Stimulated activated CD8-positive, alpha-beta memory T cell treated with anti-CD3 and anti-CD28 coated beads, Interleukin-15, amount 100 ng/mL, for 48 hours (primary cell): ENCODE measurements around the gene FRYL.
"Not testable (repeated sequence)": the region's sequence is repeated elsewhere in the genome, so short reads cannot be mapped to it uniquely, and the experiment has no call there.

Experiments used
- DNase-seq, 2 donors: peaks; one replicate each; pipeline ENCODE4 v3.0.0-alpha.2; 2020; ENCODE audit warnings: low read depth in 2 of 2

Gene FRYL

DNA sequence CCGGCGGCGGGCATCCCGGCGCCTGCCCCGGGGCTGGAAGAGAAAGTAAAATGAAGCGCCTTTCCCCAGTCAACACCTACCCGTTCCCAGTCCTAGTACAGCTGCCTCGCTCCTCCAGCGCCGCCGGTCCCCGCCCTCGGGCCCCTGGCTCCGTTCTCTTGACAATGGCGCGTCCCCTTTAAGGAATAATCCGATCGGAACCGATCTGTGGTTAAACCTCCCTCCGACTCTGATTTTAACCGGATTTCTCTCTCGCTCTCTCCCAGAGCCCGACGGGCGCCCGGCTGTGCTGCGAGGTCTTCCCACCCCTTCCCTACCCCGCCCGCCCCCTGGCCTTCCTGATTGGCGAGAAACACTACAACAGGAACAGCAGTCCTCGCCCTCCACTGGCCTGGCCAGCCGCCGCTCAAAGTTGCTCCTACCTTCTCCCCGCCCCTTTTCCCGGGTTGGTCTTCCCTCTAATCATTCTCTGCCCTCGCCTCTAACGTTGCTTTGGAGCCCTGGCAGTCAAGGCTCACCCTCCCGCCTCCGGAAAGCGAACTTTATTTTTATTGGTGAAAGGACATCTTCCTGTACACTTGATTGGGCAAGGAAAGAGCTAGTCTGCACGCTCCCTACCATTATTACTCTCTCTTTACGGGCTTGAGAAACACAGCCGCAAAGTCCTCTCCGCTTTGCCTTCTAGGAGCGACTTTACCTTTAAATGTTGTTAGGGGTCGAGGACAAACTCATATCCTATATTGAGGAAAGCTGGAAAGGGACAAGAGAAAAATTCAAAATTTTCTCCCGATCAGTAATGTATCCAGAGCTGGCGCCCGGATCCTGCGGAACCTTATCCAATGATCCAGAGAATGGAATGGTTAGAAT, at the start of gene FRYL:
Gene FRYL, minus strand, starts transcription at position 282 of the 867 bp plus-strand sequence. CDS start 145,869 bp downstream, outside the sequence.
- DNase-seq: peak; percentile 98

- no peak for DNase-seq
Observed at GRCh38 chr4:48827622-48828021, 47.5 kb upstream of the FRYL start.

DNA sequence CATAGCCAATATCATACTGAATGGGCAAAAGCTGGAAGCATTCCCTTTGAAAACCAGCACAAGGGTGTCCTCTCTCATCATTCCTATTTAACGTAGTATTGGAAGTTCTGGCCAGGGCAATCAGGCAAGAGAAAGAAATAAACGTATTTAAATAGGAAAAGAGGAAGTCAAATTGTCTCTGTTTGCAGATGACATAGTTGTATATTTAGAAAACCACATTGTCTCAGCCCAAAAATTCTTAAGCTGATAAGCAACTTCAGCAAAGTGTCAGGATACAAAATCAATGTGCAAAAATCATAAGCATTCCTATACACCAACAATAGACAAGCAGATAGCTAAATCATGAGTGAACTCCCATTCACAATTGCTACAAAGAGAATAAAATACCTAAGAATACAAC, 41.4 kb upstream of the FRYL start:
- not testable (repeated sequence) for DNase-seq

- no peak for DNase-seq
Observed at GRCh38 chr4:48816971-48817370, 36.9 kb upstream of the FRYL start.

DNA sequence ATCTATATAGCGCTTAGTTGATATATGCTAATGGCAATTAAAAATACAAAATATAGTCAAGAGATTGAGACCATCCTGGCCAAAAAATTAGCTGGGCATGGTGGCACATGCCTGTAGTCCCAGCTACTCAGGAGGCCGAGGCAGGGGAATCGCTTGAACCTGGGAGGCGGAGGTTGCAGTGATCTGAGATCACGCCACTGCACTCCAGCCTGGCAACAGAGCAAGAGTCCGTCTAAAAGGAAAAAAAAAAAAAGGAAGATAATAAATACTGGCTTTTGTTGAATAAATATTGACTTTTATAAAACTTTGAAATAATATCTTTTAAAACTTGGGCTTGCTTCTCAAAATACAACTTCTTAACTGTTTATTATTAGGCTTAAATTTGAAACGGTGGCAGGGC, 36.2 kb upstream of the FRYL start:
- DNase-seq: not testable (repeated sequence)

DNA sequence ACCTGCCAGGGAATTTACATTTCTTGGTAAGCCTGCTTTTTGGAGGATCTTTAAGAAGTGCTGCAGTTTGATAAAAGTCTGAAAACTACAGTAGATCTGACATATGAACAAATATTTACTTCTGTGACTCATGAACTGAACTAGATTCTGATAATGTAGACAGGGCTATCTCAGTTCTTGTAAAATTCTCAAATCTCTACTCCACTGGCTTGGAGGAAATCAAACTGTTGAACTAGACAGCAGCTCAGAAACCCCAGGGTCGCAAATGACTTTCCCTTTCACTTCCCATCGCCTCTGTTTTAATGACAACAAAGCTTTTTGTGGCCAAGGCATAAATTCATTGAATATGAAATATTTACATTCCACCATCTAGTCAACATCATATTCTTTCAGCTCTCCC, 35.4 kb upstream of the FRYL start:
- no peak for DNase-seq

DNA sequence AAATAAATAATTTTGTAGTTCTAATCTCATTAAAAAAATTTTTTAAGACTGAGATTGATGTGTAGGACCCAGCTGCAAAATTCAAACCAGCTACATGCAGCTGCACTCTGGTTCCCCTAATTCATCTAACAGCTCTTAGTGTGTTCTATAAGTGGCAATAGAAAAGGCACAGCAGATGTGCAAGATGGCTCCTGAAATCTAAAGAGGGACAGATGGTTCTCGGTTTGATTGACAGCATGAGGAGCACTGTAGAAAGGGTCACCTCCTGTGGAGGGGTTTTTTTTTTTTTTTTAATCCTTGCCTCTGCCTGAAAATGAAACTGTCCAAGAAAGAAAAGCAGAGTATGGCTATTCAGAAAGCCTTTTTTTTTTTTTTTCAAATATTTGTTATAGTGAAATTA, 33.9 kb upstream of the FRYL start:
- no peak for DNase-seq

DNA sequence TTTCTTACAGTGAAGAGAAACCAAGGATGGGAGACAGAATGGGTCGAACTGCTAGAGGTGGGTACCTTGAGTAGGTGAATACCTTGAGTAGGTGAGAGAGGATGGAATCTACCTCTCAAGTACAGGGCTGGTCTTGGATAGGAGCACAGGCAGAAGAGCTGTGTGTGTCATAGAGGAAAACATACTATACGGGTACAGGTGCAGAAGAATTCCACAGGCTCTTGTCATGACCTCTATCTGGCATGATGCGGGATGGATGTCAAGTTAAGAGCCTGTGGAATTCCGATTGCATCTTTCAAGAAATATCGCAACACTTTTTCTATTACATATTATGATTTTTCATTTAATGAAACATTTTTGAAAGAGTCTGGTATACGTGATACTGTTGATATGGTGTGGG, 32.8 kb upstream of the FRYL start:
- no peak for DNase-seq

DNA sequence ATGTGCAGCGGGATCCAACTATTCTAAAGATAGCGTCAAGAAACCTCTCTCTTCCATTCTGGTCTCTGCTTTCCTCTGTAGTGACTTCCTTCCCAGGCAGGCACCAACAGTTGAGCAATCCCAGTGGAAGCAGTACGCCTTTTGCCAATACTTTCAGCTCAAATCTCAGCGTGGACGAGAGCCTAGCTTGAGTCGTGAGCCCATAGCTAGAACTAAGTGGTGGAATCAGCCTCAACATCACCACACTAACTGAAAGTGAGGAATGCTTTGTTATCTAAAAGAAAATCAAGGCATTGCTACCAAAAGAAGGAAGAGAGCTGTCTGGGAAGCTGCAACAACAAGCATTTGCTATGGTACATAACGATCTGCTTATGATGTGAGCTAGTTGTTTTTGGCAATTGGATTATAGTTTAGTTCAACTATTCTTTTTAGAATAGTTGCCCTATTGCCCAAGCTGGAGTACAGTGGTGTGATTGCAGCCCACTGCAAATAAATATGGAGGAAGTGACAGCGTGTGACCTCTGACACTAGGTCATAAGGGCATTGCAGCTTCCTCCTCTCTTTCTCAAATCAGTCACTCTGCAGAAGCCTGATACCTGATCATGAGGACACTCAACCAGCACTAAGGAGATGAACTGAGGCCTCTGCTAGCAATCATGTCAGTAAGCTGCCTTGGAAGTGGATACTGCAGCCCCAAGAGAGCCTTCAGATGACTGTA, 24.7 kb upstream of the FRYL start:
- DNase-seq: no peak

GRCh38 chr4:48801016-48801715, 21.1 kb upstream of the FRYL start:
- DNase-seq: no peak

DNA sequence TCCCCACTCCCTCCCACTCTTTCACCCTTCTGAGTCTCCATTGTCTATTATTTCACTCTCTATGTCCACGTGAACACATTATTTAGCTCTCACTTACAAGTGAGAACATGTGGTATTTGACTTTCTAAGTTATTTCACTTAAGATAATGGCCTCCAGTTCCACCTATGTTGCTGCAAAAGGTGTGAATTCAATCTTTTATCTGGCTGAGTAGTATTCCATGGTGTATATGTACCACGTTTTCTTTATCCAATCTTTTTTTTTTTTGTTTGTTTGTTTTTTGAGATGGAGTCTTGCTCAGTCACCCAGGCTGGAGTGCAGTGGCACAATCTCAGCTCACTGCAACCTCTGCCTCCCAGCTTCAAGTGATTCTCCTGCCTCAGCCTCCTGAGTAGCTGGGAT, 20.1 kb upstream of the FRYL start:
- DNase-seq: not testable (repeated sequence)

DNA sequence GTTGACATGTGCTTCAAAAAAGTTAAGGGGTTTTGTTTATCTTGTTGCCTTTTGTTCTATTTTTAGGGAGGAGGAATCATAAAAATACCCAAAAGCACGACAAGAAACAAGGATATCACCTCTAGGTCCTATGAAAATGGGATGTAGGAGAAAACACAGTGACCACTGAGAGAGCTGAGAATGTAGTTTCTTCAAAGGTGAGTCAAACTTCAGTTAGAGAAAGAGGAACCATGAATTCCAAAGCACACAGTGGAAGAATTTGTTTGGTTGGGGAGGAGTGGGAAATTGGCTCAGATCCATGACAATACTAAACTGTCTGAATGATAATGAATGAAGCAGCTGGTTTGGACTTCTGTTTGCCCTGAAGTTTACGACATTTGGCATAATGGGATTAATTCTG, 19.1 kb upstream of the FRYL start:
- DNase-seq: no peak

- DNase-seq: no peak
Observed at GRCh38 chr4:48798117-48798516, 18.0 kb upstream of the FRYL start.

- DNase-seq: no peak
Observed at GRCh38 chr4:48796927-48797679, 17.0 kb upstream of the FRYL start.

DNA sequence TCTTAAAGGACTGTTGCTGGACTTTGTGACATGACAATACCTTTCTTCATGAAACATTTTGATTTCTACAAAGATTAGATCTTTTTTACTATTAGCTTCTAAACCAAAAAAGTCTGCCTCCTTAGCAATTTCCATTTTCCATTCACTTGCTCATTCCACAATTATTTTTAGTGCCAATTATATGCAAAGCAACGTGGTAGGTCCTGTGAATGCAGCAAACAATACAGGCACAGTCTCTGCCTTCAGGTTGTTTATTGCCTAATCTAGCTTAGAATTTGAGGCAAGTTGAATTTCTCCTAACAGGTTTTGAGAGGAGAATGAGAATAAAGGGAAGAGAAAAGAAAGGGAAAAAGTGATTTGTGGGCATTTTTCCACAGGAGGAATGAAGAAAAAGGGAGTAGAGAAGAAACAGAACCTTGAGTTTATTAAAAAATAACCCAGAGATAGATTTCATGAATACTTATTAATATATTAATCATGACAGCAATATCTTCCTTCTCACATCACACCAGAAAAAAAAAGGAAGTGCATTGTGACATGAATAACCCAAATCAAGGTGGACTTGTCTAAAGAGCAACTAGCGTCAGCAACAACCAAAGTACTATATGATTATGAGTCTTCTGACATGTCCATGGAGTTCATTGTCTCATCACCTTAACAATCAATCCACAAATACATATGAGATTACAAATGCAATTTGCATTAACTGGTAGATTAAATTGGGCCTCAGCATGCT, 16.3 kb upstream of the FRYL start:
- no peak for DNase-seq

DNA sequence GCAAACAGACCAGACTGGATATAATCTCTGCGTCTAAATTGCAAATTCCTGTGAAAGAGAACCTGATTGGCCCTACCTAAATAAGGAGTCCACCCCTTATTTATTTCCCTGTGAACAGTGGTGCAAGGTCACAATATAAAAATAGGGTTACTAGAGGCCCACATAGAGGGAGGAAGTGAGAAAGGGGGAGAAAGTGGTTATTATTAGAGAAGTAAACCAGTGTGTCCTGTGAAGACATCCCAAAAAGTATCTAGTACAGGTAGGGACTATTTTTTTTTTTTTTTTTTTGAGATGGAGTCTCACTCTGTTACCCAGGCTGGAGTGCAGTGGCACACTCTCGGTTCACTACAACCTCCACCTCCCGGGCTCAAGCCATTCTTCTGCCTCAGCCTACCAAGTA, 15.0 kb upstream of the FRYL start:
- no peak for DNase-seq

DNA sequence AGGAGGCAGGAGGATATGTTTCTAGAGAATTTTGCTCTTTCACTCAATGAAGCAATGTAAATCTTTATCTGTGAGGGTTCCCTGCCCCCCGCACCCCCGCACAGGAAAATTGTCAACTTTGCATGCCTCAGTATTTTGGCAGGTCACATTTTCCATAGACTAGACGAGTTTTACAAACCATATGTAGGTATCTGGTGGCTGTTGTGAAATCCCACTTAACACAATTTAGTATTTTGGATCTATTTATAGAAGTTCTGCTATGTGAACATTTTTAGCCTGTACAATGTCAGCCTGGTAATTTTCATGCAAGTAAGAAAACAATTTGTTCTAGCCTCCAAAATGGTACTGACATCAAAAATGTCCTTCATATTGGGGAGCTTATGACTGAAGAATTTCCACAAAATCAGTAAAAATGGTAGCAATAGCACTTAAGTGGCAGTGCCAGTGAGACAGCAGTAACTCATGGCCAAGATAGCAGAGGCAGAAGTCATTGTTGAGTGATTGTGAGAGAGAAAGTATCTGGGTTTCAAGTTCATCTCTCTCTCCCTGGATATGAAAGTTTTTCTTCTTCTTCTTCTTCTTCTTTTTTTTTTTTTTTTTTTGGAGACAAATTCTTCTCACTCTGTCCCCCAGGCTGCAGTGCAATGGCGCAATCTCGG, 12.4 kb upstream of the FRYL start:
- no peak for DNase-seq

DNA sequence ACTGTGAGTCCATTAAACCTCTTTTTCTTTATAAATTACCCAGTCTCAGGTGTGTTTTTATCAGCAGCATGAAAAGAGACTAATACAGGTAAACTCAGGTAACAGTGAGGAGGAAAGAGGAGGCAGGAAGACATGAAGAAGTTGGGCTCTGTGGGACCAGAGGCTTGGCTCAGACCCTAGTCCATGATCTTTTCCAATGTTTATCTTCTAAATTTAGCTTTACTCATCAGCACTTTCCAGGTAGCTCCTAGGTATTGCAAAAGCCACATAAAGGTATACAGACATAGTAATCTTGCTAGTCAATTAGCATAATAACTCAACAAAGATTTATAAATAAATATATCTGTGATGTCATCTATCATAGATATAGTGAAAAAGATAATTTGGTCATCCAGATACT, 11.2 kb upstream of the FRYL start:
- no peak for DNase-seq

DNA sequence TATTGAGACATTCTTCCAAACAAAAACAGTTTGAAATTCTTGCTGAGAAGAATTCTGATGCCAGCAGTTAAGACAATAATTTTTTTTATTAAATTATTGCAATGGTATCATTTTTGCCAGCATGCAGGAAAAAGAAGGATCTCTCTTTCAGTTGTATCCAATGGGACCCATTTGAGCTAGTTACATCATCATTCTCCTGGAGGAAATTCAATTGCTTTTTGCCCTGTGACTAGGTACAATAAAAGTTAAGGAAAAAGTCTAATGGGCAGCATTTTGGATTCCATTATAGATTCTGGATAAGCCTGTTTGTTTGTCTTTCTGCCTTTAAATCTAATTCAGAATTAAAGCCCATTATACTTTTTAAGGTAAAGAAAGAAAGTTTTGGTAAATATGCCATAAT, 10.5 kb upstream of the FRYL start:
- DNase-seq: no peak

- no peak for DNase-seq
Observed at GRCh38 chr4:48787056-48787455, 7.0 kb upstream of the FRYL start.

GRCh38 chr4:48786549-48786948, 6.5 kb upstream of the FRYL start:
- no peak for DNase-seq
